GM19023 (cell line): Measurements from ENCODE around the gene DNHD1.

Experiments
- ATAC-seq: cut with Tn5 transposase; IDR thresholded peaks from one replicate; pipeline ENCODE4 v1.9.1; 2021; ENCODE audit warnings: mild to moderate bottlenecking, moderate library complexity; ENCODE audit not compliant: unreplicated experiment

Gene DNHD1

DNA sequence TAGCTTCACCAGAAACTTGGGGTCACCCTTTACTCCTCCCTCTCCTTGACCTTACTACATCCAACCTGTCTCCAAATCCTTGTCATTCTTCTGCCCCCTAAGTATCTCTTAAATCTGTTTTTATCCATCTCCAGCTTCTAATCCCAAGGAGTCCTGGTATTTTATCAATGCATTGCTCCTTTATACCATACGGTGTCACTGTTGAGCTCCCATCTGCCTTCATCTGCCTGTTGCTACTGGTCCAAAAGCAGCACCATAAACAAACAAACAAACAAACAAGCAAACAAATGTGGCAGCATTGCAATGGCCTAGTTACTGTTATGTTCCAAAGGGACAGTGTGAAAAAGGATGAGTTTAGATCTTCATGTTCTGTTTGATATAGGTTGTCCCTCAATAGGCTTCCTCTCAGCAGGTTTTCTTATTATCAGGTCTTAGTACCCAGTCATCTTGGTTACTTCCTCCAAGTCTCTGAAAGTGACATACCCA lies 34.2 kb downstream of the DNHD1 start:
- no peak for ATAC-seq

DNA sequence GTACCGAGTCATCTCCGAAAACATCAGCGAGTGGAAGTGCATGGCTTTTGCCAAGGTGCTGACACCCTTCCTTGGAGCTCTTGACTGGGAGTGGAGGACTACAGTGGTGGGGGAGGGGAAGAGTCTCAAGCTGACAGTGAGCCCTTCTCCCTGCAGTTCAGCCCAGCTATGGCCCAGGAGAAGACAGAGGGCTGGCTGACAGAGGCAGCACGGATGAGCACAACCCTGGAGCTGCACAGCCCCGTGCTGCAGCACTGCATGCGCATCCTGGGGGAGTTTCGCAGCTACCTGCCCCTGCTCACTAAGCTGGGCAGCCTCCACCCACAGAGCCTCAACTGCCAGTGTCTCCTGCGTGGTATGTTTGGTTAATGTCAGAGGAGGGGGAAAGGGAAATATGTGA lies 41.4 kb downstream of the DNHD1 start:
- no peak for ATAC-seq

- no peak for ATAC-seq
Measured at GRCh38 chr11:6538945-6539344, 41.9 kb downstream of the DNHD1 start.

GRCh38 chr11:6539748-6540268 lies 42.7 kb downstream of the DNHD1 start:
- ATAC-seq: no peak

DNA sequence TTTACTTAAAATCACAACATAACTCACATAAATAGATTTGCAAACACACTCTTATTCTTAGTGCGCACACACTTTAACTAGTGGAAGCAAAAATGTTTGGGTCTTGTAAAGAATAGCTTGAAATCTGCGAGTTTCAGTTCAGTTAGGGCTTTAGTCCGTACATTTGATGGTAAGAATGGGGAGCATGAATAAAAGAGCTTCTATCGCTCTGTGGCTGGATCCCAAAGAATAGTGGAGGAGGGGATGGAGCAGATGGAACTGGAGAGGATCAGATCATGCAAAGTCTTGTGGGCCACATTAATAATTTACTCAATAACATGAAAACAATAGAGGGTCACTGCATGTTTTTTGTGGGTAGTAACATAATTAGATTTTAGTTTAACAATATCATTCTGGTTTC lies 44.3 kb downstream of the DNHD1 start:
- ATAC-seq: no peak

- ATAC-seq: no peak
Measured at GRCh38 chr11:6542727-6543126, 45.6 kb downstream of the DNHD1 start.

DNA sequence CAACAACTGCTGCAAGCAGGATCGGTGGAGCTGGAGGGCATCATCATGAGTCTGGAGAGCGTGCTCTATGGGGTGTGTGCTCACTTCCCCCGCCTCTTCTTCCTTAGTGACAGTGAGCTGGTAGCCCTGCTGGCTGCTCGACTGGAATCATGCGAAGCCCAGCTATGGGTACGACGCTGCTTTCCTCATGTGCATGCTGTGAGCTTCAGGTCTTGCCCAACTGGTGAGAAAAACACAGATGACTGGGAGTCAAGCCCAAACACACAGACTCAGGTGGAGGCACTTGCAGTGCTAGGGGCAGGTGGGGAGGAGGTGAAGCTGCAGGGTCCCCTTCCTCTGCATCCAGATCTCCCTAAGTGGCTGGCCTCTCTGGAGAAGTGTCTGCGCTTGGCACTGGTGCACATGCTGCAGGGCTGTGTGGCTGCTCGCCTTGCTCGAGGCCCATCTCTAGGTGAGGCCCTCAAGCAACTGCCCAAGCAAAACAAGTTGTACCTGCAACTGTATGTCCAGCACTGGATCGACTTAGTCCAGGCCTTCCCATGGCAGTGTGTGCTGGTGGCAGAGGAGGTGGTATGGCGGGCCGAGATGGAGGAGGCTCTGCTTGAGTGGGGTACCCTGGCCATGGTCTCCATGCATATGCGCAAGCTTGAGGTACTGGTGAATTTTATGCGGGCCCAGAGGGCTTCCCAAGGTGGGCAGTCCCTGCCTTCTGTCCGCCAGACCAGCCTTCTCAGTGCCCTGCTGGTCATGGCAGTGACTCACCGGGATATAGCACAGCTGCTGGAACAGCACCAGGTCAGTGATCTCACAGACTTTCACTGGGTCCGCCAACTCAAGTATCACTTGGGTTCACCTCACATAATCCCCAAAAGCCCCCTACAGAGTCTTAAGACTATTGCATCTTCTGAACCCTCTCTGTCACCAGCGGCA lies 48.1 kb downstream of the DNHD1 start:
- ATAC-seq: no peak

DNA sequence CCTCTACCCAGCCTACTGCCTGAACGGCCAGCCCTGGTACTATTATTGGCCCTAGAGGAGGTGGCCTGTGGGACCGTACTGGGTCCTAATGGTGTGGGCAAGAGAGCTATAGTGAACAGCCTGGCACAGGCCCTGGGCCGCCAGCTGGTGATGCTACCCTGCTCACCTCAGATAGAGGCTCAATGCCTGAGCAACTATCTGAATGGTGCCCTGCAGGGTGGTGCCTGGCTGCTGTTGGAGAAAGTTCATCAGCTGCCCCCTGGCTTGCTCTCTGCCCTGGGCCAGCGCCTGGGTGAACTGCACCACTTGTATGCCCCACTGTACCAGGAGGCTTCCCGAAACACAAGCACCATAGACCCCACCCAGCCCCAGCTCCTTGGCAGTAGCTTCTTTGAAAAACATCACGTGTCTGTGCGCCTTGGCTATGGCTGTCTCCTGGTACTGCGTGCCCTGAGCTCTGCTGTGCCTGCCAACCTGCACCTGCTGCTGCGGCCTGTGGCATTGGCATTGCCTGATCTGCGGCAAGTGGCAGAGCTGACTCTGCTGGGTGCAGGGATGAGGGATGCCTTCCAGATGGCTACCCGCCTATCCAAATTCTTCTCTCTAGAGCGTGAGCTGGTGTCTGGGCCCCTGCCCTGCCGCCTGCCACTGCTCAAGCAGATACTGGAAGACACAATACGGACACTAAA lies 49.0 kb downstream of the DNHD1 start:
- no peak for ATAC-seq

GRCh38 chr11:6546735-6547134 lies 49.7 kb downstream of the DNHD1 start:
- ATAC-seq: no peak

GRCh38 chr11:6547177-6547576 lies 50.1 kb downstream of the DNHD1 start:
- ATAC-seq: no peak

GRCh38 chr11:6548121-6548520 lies 51.0 kb downstream of the DNHD1 start:
- ATAC-seq: no peak

DNA sequence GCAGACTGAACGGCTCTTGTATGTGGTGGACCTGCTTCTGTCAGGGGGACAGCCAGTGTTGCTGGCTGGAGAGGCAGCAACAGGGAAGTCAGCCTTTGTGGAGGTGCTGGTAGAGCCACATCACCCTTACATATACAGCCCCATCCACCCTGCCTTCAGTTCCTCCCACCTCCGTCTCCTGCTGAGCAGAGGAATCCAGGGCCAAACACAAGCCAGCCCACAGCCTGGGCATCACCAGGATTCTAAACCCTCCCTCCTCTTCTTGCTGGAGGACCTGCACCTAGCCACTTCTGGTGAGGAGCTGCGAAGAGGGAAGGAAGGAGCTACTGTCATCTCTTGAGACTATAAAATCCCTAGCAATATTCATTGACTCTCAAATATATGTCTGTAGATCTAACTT lies 51.6 kb downstream of the DNHD1 start:
- no peak for ATAC-seq

GRCh38 chr11:6553634-6554033 lies 56.6 kb downstream of the DNHD1 start:
- ATAC-seq: no peak

DNA sequence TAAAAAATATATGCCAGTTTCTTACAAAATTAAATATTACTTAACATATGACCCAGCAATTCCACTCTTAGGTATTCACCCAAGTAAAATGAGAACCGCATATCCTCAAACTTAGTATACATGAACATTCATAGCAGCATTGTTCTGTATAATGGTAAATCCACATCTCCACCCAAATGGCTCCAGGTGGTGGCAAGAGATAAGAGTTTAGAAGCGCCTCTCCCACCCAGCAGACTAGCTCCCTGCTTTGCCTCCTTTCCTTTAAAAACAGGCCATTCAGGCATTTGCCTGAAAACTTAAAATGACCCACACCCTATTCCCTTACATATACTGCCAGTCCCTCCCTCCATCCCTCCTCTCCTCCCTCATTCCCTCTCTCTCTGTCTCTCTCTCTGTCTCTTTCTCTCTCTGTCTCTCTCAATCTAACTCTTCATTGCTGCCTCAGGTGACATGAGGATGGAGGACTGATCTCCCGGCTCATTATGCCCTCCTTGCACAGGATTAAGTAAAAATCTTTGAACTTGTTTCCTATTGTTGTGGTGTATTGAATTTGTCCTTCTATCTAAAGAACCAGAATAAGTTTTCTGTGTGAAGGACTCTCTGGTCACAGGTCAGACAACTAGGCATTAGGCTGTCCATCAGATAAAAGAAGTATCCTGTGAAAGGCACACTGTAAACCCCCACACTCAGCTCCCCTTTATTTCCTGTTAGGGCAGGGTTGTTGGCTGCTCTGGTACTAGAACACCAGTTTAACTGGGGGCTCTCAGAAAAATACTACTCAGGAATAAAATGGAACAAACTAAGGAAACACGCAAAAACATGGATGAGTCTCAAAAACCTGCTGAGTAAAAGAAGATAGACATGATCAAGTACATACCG lies 58.0 kb downstream of the DNHD1 start:
- no peak for ATAC-seq

DNA sequence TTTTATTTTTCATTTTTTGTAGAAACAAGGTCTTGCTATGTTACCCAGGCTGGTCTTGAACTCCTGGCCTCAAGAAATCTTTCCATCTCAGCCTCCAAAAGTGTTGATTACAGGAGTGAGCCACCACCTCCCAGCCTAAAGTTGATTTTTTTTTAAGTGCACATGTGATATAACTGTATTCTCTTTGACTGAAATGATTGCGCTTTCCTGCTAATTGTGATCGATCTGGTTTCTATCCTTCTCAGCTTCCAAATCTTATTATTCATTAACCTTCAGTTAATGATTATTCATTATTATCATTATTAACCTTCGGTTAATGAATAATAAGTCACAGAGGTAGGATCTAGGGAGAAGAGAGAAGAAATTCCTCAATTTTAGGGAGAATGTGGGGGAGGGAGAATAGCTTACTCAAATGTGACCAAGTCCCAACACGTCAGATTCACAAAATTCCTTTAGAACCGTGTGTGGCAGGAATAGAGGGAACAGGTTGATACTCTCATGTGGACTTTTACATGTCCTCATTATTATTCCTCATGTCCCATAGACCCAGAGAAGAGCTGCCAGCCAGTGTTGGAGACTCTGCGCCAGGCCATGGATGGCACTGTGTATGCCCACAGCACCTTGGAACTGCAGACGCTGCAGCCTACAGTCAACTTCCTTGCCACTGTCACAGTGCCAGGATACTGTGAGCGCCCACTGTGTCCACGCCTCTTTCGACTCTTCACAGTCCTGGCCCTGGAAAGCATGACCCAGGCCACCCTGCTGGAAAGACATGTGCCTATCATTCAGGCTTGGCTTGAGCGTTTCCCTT lies 59.3 kb downstream of the DNHD1 start:
- ATAC-seq: no peak

DNA sequence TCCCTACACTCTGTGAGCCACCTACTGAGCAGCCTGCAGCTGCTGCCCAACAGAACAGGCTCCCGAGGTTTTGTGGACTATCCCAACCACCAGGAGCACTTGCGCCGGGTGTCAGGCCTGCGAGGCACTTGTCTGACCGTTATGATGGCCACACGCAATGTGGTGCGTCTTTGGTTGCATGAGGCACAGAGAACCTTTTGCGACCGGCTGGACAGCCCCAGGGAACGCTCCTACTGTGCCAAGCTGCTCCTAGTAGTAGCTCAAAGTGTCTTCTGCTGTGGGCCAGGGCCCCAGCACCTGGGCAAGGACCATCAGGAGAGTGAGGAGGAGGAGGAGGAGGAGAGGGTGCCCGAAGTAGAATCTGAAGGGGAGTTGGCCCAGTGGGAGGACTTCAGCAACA lies 60.0 kb downstream of the DNHD1 start:
- ATAC-seq: no peak

DNA sequence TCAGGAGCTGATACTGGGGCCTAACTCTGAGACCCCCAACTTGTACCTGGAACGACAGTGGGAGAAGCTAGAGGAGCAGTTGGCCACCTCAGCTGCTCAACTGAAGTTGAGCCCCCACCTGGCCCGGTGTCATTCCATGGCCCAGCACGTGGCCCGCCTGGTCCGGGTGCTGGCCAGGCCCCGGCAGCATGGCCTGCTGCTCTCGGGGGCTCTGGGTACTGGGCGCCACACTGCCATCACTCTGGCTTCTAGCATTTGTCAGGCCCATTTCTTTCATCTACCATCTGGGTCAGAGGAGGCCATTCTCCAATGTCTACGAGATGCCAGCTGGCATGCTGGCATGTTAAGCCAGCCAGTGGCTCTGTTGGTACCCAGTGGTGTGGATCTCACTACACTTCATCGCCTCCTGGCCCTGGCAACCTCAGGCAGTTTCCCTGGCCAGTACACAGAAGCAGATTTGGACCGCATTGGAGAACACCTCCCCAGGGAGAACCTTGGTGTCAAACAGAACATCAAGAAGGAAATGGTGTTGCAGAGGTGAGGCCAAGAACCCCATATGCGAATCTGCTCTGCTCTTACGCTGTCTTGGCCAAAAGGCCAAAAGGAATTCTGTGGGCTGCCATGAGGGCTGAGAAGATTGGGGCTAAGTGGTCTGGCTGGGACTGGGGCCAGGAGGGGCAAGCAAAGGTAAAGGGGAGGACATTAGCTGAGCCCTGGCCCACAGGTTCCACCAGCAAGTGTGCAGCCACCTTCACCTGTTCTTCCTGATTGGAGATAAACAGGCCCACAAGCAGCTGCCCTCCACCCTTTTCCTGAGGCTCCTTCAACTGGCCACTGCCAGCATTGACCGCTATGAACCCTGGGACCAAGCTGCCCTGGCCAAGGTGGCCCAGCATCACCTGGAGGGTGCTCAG lies 60.9 kb downstream of the DNHD1 start:
- ATAC-seq: no peak

- no peak for ATAC-seq
Measured at GRCh38 chr11:6559369-6559768, 62.3 kb downstream of the DNHD1 start.

- ATAC-seq: no peak
Measured at GRCh38 chr11:6561288-6561687, 64.2 kb downstream of the DNHD1 start.
